Right cardiac atrium (tissue), 5 donors: Measurements from ENCODE around the gene ACIN1. TPM values are rescaled to one million over a fixed set of nuclear protein-coding genes. Genes with fewer than 3 reads are reported as not detected.

Source experiments
- ATAC-seq, 2 donors: fragments of 200-7000 bp; cut with Tn5 transposase; one replicate each; pipeline versions ENCODE4 v1.8.0 to v1.9.1; 2020; ENCODE audit warnings: moderate library complexity in 2 of 2, mild to moderate bottlenecking in 1 of 2
- DNase-seq, 3 donors: peaks; one replicate each; pipeline ENCODE4 v3.0.0-alpha.2; 2020
- H3K27ac ChIP-seq: one replicate; pipeline ENCODE4 v1.5.1; 2013; ENCODE audit warnings: mild to moderate bottlenecking, low read length, control low read depth, moderate library complexity
- H3K27me3 ChIP-seq: one replicate; pipeline ENCODE4 v1.6.1; 2013; ENCODE audit not compliant: control insufficient read depth, insufficient read depth
- H3K4me1 ChIP-seq: one replicate; pipeline ENCODE4 v1.6.1; 2013; ENCODE audit warnings: low read length; ENCODE audit not compliant: control insufficient read depth, insufficient read depth
- H3K4me3 ChIP-seq: one replicate; pipeline ENCODE4 v1.5.1; 2013; ENCODE audit warnings: low read length, control low read depth
- H3K9me3 ChIP-seq: one replicate; pipeline ENCODE4 v1.6.1; 2013; ENCODE audit warnings: low read length; ENCODE audit not compliant: control insufficient read depth
- WGBS: extraction: QIAGEN DNeasy Blood & Tissue Kit; methylation state at CpG from one replicate; pipeline ENCODE4 v1.1.7; 2013; 5-methylcytosine and 5-hydroxymethylcytosine counted together
- intact Hi-C, 4 donors: fragments of 100-400 bp; cut with DNase I; formaldehyde crosslinking; loops; one replicate each; pipeline versions ENCODE4 v1.11.0 to v1.14.0; 2022 to 2023
- polyA plus RNA-seq: library from polyadenylated mRNA; stranded (reverse); fragments of 200-250 nt; gene quantifications from one replicate; pipeline ENCODE4 v1.2.3, GENCODE V29; 2013
- total RNA-seq, 4 donors: library from RNA; stranded (reverse); fragmentation: NEBNext Ultra II Directional; extraction: Animal tissue kit (Norgen Biotek cat#: 25700); gene quantifications; one replicate each; pipeline ENCODE4 v1.2.1, GENCODE V29; 2021
- donor health status: healthy with polysubstance abuse.
- donor health status: DM: no; HTN: yes; CAD: no.
- donor health status: DM: no; HTN: no; CAD: no.
- donor health status: DM: no; HTN: yes; CAD: no; lungs with severe emphysema.
- donor health status: DM: yes; HTN: yes; CAD: no.

The ACIN1 gene
- total and polyA plus RNA-seq, 5 donors: 67.1 to 87.8 (median 83.3) TPM

GRCh38 chr14:23124337-23124954, 29.5 kb upstream of the ACIN1 start:
- WGBS: 86% methylated on average over 13 of the region's 13 CpGs
- Histone ChIP-seq H3K27me3 (no peaks in the 10 kb centered on the region), H3K4me1 (peaks cover 3% of the 10 kb centered on the region), H3K9me3 (no peaks in the 10 kb centered on the region), H3K27ac (no peak overlapping the region), H3K4me3 (no peak overlapping the region)
- DNase-seq: no peak
- ATAC-seq: no peak
- intact Hi-C loops: loop anchor here in 1 of 4 donors (10.0 kb wide), 1 partner anchor 170 kb away; no protein-coding TSS in a partner anchor

GRCh38 chr14:23123419-23123818, 28.5 kb upstream of the ACIN1 start:
- Histone ChIP-seq H3K4me1 (peaks cover 3% of the 10 kb centered on the region), H3K27me3 (no peaks in the 10 kb centered on the region), H3K9me3 (no peaks in the 10 kb centered on the region), H3K4me3 (no peak overlapping the region), H3K27ac (no peak overlapping the region)
- 34% methylated on average over 8 of the region's 8 CpGs for WGBS
- intact Hi-C loops: loop anchor here in 1 of 4 donors (10.0 kb wide), 1 partner anchor 171 kb away; no protein-coding TSS in a partner anchor
- ATAC-seq (peak; percentile 69 to 70), DNase-seq (peak; percentile 78 to 90 (median 88))

DNA sequence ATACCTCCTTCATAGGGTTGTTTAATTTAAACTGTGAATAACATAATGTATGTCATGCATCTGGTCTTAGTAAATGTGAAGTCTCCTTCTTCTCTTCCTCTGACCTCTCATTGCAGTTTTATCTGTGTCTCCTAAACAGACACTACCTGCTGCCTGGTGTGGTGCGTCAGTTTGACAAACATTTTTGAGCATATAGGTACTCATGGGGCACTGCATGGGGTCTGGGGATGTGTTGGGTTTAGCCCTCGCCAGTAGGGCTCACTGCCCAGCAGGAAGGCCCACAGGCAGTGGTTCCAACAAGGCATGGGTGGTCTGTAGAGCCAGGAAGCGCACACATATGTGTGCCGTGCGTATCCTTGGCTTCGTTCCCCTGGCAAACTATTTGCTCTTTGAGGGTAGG, 27.1 kb upstream of the ACIN1 start:
- Histone ChIP-seq H3K9me3 (no peaks in the 10 kb centered on the region), H3K4me1 (peaks cover 3% of the 10 kb centered on the region), H3K27me3 (no peaks in the 10 kb centered on the region), H3K27ac (no peak overlapping the region), H3K4me3 (no peak overlapping the region)
- DNase-seq: no peak
- no peak for ATAC-seq
- WGBS: 86% methylated on average over 6 of the region's 6 CpGs
- intact Hi-C loops: loop anchor here in 1 of 4 donors (10.0 kb wide), 1 partner anchor 173 kb away; no protein-coding TSS in a partner anchor

DNA sequence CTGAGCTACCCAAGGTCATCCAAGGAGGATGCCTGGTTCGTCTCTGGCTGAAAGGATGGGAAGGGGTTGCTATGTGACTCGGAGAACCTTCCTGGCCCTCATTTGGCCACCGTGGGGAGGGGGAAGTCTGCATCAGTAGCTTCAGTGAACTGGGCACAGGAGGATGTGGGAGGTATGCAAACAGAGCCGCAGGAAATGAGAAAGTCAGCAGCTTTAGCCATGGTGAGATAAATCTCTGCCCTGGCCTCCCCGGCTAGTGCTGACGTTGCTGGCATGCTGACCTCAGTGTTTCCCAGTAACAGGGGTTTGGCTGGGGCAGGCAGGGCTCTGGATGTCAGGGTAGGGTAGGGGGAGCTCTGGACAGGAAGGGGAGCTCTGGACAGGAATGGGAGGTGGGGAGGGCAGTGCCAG, 26.4 kb upstream of the ACIN1 start:
- intact Hi-C loops: loop anchor here in 3 of 4 donors (1.0 to 10.0 kb wide), 3 partner anchors 65 to 173 kb away; no protein-coding TSS in a partner anchor
- Histone ChIP-seq H3K27ac (no peak overlapping the region), H3K27me3 (no peaks in the 10 kb centered on the region), H3K4me1 (peaks cover 3% of the 10 kb centered on the region), H3K9me3 (no peaks in the 10 kb centered on the region), H3K4me3 (no peak overlapping the region)
- DNase-seq: peak in 2 of 3 donors; percentile 53 to 77
- peak; percentile 44 to 71 for ATAC-seq
- WGBS: 24% methylated on average over 6 of the region's 6 CpGs

DNA sequence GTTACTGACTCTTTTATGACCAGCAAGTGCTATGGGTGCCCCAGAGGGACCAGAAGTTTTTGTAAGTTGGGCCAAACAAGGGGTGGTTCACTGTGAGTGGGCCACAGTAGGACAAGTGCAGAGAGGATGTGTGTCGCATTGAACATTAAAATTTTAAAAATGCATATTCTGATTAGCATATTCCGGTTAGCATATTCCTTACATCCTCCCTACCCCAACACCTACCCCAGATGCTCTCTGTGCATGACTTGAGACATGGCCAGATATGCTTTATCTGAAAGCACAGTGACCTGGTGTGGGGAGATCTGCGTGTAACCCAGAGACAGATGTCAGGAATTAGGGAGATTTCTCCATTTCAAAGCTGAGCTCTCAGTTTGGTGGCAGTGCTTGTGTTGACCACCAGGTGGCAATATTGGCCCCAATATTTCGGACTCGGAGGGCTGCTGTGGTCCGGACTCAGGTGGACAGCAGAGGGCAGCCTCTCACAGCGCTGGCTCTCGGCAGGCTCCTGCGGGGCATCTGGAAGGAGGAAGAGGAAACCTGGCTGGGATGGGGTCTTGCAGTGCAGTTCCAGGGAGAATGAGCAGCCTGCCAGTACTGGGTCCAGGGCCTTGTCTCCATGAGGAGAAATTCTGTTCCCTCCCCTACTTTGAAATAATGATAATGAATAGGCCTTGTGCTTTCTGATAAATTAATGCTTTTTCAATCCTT, 25.8 kb upstream of the ACIN1 start:
- Histone ChIP-seq H3K27me3 (no peaks in the 10 kb centered on the region), H3K4me3 (no peak overlapping the region), H3K27ac (no peak overlapping the region), H3K4me1 (peaks cover 3% of the 10 kb centered on the region), H3K9me3 (no peaks in the 10 kb centered on the region)
- ATAC-seq (peak; percentile 84 to 87), DNase-seq (peak; percentile 90 to 96 (median 95))
- WGBS: 18% methylated on average over 9 of the region's 9 CpGs
- intact Hi-C loops: loop anchor here (1.0 to 10.0 kb wide), 4 partner anchors 66 to 174 kb away; no protein-coding TSS in a partner anchor

DNA sequence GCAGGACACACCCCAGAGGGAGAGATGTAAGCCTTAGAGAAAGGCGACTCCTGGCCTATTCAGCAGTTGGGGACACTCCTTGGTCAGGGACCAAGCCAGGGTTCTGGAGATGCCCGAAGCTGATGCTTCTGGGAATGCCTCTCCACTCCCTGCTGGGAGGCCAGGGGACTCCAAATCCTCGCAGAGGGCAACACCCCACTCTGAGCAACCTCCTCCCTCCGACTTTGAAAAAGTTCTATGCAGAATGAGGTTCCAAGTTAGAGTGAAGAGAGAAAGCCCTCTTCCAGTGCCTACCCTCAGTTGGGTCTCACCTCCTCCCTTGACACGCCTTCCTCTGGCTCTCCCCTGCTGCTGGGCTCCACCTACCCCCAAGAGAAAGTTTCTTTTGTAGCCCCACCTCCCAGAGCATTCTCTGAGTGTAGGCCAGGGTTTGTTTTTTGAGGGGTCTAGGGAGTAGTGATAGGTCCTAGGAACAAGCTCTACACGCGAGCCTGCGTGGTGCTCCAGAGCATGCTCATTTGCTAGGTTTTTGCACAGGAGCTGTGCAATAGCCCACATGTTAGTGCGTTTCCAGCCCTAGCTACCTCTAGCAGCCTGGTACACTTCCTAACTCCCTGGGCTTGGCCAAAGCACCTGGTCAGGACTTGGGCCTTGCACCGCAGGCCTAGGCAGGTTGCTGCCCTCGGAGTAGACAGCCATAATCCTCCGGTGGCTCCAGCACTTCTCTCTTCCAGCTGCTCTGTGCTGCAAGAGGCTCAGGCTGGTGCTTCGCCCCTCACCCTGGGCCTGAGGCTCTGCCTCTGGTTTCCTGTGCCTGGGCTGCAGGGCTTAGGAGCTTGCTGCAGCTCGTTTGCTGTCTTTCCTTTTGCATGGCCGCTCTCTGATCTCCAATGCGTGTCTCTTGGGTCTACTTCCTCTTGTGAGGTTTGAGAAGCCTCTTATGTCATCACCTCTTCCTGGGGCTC, 24.7 kb upstream of the ACIN1 start:
- DNase-seq: no peak
- no peak overlapping the region for H3K4me3 ChIP-seq
- intact Hi-C loops: loop anchor here in 3 of 4 donors (1.0 to 10.0 kb wide), 3 partner anchors 67 to 175 kb away; no protein-coding TSS in a partner anchor
- no peaks in the 10 kb centered on the region for H3K27me3 ChIP-seq
- WGBS: 70% methylated on average over 16 of the region's 16 CpGs
- no peak for ATAC-seq
- no peaks in the 10 kb centered on the region for H3K9me3 ChIP-seq
- H3K27ac ChIP-seq: no peak overlapping the region
- peaks cover 3% of the 10 kb centered on the region for H3K4me1 ChIP-seq

GRCh38 chr14:23118506-23119362, 23.8 kb upstream of the ACIN1 start, which contains the start of gene CEBPE:
Gene CEBPE (minus strand): TSS chr14:23119255. CDS start chr14:23119091, 164 bp downstream.
- Histone ChIP-seq H3K9me3 (no peaks in the 10 kb centered on the region), H3K4me3 (no peak within 1 kb of the TSS), H3K27ac (no peak within 1 kb of the TSS), H3K4me1 (no peaks in the 10 kb centered on the region), H3K27me3 (no peaks in the 10 kb centered on the region)
- ATAC-seq (no peak), DNase-seq (no peak)
- intact Hi-C loops: no loop called here
- 77% methylated on average over 32 of the region's 32 CpGs for WGBS

- peaks cover 5% of the 10 kb centered on the region for H3K4me1 ChIP-seq
- intact Hi-C loops: no loop called here
- H3K27ac ChIP-seq: no peak overlapping the region
- ATAC-seq (no peak), DNase-seq (no peak)
- H3K27me3 ChIP-seq: no peaks in the 10 kb centered on the region
- no peak overlapping the region for H3K4me3 ChIP-seq
- WGBS: 86% methylated on average over 32 of the region's 32 CpGs
- H3K9me3 ChIP-seq: no peaks in the 10 kb centered on the region
These were observed 22.6 kb upstream of the ACIN1 start for GRCh38 chr14:23117371-23118020.

DNA sequence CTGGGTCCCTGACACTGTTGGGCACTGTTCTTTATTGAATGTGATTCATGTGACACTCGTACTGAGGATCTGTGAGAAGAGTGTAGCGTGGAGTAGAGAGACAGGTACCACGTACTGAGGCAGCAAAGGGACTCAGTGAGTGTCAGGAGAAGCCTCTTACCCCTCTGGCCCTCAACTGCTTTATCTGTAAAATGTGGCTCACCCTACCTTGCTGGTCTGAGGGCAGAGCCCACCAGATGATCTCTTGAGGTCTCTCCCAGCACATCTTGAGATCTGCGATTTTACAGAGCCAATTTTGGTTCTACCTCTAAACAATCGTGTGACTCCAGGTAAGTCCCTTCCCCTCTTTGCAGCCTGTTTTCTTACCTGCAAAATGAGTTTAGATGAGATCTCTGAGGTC, 21.0 kb upstream of the ACIN1 start:
- ATAC-seq (no peak), DNase-seq (no peak)
- Histone ChIP-seq H3K27ac (no peak overlapping the region), H3K27me3 (no peaks in the 10 kb centered on the region), H3K4me3 (no peak overlapping the region), H3K9me3 (no peaks in the 10 kb centered on the region), H3K4me1 (peaks cover 5% of the 10 kb centered on the region)
- intact Hi-C loops: no loop called here
- 82% methylated on average over 5 of the region's 5 CpGs for WGBS
